Body of pancreas (tissue), 4 donors: ENCODE data around the gene SOX6.

Experiments
- CTCF ChIP-seq, 7 experiments: fragments of 450-650 bp in 4 of 7; fragments of 200-600 bp in 3 of 7; sonication (generic) in 3 of 7; IDR thresholded peaks; one replicate each; pipeline ENCODE4 v1.5.1; 2016 to 2019; ENCODE audit warnings: antibody characterized with exemption in 7 of 7
- POLR2A ChIP-seq, 3 donors: fragments of 450-650 bp; IDR thresholded peaks; one replicate each; pipeline ENCODE4 v1.6.1; 2016; ENCODE audit warnings: antibody characterized with exemption in 3 of 3, mild to moderate bottlenecking in 2 of 3

- TF ChIP-seq CTCF (IDR thresholded peaks at IDR 0.05): no peak
- no peak for TF ChIP-seq POLR2A (IDR thresholded peaks at IDR 0.05)
These were observed 232.0 kb downstream of the SOX6 start for GRCh38 chr11:16124390-16124789.
